ENCODE results near the gene OR6C68. TPM values are rescaled to one million over a fixed set of nuclear protein-coding genes. Genes with fewer than 3 reads are reported as not detected.
"Not testable (repeated sequence)": the region's sequence is repeated elsewhere in the genome, so short reads cannot be mapped to it uniquely, and the experiment has no call there.

Gene OR6C68
- not detected for total RNA-seq

DNA sequence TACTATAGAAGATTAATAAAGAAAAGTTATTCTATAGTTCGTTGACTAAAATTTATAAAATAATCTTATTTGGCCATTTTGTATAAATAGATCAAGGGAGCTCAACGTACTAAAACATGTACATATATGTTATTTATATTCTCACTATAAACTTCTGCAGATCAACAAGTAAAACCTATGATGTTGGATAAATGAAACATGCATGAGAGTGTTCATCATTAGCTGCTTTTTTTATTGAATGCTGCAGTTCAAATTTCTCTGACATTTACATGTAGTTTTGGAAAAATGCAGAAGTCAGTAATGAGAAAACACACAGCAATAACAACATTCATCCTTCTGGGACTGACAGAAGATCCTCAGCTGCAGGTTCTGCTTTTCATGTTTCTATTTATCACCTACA lies at the start of gene OR6C68:
Gene OR6C68, plus strand, starts transcription at position 301 of the 400 bp plus-strand sequence. Its CDS starts 0 bp downstream, at position 301.
- no peak for DNase-seq

DNA sequence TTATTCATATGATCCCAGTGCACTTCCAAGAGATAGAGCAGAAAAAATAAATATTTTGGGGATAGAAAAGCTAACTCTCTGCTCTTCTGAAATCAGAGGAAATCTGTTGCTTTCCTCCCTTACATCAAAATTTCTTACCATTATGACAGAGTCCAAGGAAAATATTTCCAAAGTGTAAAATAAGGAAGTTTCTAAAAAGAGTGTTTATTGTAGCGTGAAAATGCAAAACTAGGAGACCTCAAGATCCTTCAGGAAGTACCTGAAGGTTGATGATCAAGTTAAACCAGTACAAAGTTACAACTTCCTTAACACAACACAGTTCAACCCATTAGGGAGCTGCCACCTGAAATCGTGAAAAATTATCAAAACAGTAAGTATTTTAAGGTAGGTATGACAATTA lies 48.4 kb upstream of the OR6C68 start, which contains the start of gene OR6C2:
Gene OR6C2, plus strand, starts transcription at position 301 of the 400 bp plus-strand sequence. CDS start 8,138 bp downstream, outside the sequence.
- no peak for DNase-seq

DNA sequence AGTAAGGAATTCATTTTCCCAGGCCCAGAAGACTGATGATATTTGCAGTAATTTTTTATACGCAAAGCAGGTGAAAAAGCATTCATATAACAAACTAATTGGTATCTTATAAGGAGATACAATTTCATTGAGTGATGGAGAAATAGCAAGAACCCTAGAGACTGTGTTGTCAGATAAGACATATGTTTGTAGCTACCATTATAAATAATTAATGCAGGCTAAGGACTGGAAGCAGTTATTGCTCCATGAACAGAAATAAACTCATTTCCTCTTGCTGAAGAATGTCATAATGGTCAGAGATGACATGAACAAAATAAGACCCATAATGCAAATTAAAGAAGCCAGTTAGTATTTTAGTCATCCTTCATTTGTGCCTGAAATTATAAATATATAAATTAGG lies 46.8 kb upstream of the OR6C68 start:
- no peak for DNase-seq

DNA sequence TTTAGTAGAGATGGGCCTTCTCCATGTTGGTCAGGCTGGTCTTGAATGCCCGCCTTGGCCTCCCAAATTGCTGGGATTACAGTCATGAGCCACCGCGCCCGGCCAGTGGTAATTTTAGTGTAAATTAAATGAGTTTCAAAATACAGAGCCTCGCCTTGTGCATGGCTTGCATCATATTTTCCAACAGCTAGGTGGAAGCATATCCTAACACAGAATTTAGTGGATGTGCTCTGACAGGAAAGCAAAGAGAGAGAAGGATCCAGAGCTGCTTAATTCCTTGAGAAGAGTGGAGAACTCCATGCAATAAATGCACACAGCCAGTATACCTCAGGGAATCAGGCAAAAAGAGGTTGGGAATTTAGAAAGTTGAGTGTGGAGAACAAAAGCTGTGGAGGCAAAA lies 45.9 kb upstream of the OR6C68 start:
- peak; percentile 7 for DNase-seq

DNA sequence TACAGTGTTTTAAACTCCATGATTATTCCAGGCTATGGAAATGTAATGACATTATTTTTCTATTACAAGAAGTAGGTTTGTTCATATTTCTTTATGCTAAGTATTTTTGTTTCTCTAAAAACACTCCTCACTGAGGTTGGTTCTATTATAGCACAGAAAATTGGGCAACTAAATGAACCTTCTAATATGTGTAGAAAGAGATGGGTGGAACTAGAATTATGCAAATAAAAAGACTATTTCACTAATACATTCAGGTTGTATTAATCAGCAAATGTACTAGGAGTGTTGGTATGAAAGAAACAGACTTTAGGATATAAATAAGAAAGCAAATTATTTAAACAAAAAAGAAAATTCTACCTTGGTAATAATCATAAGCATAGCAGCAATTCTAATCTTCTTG lies 43.4 kb upstream of the OR6C68 start:
- DNase-seq = no peak

DNA sequence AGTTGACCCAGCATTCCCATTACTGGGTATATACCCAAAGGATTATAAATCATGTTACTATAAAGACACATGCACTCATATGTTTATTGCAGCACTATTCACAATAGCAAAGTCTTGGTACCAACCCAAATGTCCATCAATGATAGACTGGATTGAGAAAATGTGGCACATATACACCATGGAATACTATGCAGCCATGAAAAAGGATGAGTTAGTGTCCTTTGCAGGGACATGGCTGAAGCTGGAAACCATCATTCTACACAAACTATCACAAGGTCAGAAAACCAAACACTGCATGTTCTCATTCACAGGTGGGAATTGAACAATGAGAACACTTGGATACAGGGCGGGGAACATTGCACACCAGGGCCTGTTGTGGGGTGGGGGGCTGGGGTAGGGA lies 27.3 kb upstream of the OR6C68 start:
- not testable (repeated sequence) for DNase-seq

DNA sequence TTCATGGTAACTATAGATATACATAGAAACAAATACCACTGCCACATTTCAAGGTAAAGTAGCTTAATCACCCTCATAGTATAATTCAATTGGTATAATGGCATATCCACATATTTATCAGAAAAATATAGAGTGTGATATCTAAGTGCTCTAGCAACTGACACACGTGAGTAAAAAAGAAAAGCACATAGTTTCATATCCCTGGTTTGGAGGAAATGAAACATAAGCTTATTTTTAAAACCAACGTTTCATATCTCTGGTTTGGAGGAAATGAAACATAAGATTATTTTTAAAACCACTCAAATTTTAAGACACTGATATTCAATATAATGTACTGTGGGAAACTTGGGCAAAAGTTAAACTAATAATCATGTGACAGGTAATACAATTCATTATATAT lies 24.3 kb upstream of the OR6C68 start:
- no peak for DNase-seq

DNA sequence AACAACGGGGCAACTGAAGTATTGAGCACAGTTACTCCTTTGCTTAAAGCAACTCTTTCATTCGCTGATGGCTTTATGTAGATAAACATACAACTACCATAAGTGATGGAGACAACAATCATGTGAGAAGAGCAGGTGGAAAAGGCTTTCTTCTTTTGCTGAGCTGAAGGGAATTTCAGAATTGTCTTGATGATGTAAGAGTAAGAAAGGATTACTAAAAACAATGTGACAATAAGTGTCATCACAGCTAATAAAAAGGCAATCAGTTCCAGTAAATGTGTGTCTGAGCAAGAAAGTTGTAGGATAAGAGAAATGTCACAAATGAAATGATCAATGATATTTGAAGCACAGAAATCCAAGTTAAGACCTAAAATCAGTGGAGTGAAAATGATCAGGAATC lies 22.9 kb upstream of the OR6C68 start:
- no peak for DNase-seq

DNA sequence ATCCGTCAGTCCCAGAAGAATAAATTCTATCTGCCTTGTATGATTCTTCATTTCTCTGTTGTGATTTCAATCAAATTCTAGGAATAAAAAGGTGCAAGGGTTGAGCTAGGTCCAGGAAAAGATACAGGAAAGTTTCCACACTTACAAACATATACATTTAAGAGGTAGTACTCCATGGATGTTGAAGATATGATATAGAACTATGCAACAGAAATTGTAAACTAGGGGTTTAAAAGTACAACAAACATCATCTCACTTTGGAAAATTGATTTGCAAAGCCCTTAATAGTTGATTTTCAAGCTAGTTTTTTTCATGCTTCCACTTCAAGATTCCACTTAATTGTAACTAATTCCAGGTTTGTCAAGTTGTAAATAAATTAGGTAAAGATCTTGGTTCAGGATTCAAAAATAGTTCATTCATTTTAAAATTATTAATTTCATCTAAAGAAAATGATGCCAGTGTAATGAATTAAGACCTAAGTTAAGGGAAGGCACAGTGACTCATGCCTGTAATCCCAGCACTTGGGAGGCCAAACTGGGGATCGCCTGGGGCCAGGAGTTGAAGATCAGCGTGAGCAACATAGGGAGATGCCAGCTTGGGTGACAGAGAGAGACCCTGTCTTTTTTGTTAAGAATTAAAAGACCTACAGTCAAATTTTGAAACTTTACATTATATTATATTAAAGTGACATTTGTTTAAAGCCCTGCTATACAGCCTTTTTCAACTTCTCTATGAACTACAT lies 21.9 kb upstream of the OR6C68 start, which contains the start of gene OR6C70:
Gene OR6C70, minus strand, starts transcription at position 51 of the 742 bp plus-strand sequence. Its CDS starts 0 bp downstream, at position 51.
- DNase-seq = no peak

DNA sequence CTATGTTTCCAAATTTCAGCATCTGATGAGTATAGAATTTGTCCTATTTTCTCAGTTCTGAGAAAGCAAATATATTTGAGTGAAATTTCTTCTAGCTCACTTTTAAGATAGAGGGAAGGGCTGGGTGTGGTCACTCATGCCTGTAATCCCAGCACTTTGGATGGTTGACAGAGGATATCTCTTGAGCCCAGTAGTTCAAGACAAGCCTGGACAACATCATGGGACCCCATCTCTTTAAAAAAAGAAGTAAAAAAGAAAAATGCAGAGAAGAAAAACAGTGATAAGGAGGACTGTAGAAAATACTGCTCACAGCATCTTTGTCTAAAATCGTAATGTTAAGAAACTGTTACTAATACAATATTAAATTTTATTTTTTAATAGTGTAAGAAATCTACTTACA lies 19.9 kb upstream of the OR6C68 start:
- DNase-seq = no peak

DNA sequence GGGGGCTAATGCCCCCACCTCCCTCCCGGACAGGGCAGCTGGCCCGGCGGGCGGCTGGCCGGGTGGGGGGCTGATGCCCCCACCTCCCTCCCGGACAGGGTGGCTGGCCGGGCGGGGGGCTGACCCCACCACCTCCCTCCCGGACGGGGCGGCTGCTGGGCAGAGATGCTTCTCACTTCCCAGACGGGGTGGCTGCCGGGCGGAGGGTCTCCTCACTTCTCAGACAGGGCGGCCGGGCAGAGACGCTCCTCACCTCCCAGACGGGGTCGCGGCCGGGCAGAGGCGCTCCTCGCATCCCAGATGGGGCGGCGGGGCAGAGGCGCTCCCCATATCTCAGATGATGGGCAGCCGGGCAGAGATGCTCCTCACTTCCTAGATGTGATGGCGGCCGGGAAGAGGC lies 13.0 kb upstream of the OR6C68 start:
- not testable (repeated sequence) for DNase-seq

DNA sequence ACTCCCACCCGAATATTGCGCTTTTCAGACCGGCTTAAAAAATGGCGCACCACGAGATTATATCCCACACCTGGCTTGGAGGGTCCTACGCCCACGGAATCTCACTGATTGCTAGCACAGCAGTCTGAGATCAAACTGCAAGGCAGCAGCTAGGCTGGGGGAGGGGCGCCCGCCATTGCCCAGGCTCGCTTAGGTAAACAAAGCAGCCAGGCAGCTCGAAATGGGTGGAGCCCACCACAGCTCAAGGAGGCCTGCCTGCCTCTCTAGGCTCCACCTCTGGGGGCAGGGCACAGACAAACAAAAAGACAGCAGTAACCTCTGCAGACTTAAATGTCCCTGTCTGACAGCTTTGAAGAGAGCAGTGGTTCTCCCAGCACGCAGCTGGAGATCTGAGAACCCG lies 7.9 kb upstream of the OR6C68 start:
- not testable (repeated sequence) for DNase-seq

DNA sequence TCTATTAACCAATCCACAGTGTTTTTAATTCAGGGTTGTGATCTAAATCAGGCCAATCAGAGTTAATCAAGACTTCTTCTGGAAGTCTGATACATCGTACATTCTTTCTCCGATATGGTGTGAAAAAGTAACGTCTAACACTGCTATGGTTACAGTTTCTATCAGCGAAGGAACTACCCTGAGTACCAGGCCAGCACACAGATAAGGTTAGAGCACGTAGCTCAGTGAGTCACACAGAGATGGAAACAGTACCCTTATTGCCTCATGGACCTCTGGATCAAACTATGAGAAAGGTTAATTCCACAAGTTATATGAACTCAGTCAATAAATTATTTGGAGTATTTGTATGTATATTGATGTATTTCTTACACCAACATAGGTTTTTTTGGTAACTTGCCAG lies 3.3 kb downstream of the OR6C68 start:
- no peak for DNase-seq

DNA sequence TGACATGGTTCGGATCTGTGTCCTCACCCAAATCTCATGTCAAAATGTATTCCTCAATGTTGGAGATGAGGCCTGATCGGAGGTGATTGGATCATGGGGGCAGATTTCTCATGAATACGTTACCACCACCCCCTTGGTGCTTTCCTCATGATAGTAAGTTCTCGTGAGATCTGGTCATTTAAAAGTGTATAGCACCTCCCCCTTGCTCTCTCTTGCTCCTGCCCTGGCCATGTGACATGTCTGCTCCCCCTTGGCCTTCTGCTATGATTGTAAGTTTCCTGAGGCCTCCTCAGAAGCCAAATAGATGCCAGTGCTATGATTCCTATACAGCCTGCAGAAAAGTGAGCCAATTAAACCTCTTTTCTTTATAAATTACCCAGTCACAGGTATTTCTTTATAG lies 7.1 kb downstream of the OR6C68 start:
- DNase-seq = no peak

DNA sequence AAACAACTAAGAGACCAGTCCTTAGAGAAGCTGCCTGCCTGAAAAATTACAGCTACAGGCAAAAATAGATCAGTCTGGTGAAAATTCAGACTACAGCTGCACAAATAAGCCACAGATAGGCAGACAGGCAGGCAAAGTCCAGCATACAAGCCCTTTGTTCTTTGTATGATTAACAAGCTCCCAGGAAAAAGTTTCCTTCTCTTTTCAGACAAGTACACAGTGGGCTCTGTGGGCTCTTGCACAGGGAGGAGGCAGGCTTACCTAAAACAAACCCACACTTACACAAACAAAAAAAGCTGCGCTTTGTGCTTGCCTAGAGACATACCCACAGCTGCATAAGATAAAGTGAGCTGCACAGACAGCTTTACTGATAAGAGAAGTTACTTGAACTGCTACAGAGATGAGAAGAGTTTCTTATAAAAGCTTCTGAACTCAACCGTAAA lies 7.7 kb downstream of the OR6C68 start:
- DNase-seq = peak; percentile 11

DNA sequence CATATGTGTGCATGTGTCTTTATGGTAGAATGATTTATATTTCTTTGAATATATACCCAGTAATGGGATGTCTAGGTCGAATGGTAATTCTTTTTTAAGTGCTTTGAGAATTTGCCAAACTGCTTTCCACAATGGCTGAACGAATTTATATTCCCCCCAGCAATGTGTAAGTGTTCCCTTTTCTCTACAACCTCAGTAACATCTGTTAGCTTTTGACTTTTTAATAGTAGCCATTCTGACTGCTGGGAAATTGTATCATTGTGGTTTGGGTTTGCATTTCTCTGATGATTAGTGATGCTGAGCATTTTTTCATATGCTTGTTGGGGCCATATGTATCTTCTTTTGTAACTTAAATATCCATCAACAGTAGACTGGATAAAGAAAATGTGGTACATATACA lies 9.4 kb downstream of the OR6C68 start:
- no peak for DNase-seq

DNA sequence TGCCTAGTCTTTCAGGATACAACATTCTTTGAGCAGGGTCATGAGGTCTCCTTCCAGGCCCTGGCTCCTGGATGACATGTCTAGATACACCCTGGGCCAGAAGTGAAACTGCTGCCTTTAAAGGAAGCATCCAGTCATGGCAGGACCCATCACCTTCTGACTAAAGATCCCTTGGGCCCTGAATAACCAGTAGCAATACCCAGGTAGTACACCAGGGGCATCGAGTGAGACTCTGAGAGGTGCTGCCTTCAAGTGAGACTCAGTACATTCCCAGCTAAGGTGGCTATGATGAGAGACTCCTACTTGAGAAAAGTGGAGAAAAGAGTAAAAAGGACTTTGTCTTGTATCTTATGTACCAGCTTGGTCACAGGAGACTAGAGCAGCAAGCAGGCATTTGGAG lies 23.5 kb downstream of the OR6C68 start:
- DNase-seq = no peak

DNA sequence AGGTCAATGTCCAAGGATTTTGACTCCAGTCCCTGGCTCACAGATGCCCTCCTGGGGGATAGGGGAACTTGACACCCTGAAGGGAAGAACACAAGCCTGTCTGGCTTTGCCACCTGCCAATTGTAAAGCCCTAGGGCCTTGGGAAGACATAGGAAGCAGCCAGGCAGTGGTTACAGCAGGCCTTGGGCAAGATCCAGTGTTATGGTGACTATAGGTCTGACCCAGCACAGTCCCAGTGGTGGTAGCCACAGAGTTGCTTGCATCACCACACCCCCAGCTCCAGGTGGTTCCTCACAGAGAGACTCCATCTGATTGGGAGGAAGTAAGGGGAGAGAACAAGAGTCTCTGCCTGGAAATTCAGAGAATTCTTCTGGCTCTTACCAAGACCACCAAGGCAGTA lies 24.2 kb downstream of the OR6C68 start:
- no peak for DNase-seq

Other genes starting within 250 kb of the OR6C68 start
- gene OR6C74, start 247.8 kb upstream of the OR6C68 start, total RNA-seq = not detected
- not detected for gene OR6C6, start 195.8 kb upstream of the OR6C68 start, total RNA-seq
- not detected for gene OR6C1, start 178.0 kb upstream of the OR6C68 start, total RNA-seq
- not detected for gene OR6C3, start 161.6 kb upstream of the OR6C68 start, total RNA-seq
- not detected for gene OR6C75, start 129.4 kb upstream of the OR6C68 start, total RNA-seq
- gene OR6C65, start 91.8 kb upstream of the OR6C68 start, total RNA-seq = not detected
- gene OR6C76, start 66.1 kb upstream of the OR6C68 start, total RNA-seq = not detected
- not detected for gene OR6C2, start 48.3 kb upstream of the OR6C68 start, total RNA-seq
- gene OR6C70, start 22.2 kb upstream of the OR6C68 start, total RNA-seq = not detected
- not detected for gene OR6C4, start 57.2 kb downstream of the OR6C68 start, total RNA-seq
- not detected for gene OR2AP1, start 80.1 kb downstream of the OR6C68 start, total RNA-seq
- gene OR10P1, start 144.5 kb downstream of the OR6C68 start, total RNA-seq = not detected
- 278 TPM for gene ITGA7, start 215.5 kb downstream of the OR6C68 start, total RNA-seq
- gene BLOC1S1, start 223.7 kb downstream of the OR6C68 start, total RNA-seq = 78.9 TPM
- 18.8 TPM for gene RDH5, start 228.0 kb downstream of the OR6C68 start, total RNA-seq
- gene CD63, start 236.6 kb downstream of the OR6C68 start, total RNA-seq = 710 TPM